H1 (cell line): ENCODE results near the gene NMT1.

Source experiments
- CBX5 ChIP-seq: fragments of 300-800, 300-1000 bp; sonication (generic); IDR thresholded peaks from 2 replicates; pipeline ENCODE4 v1.7.1; 2016; ENCODE audit warnings: antibody characterized with exemption, low read length, low read depth
- CBX8 ChIP-seq: fragments of 300-800, 300-1000 bp; sonication (generic); IDR thresholded peaks from 2 replicates; pipeline ENCODE4 v1.7.1; 2016; ENCODE audit warnings: low read depth, low read length, borderline replicate concordance
- CHD2 ChIP-seq: IDR thresholded peaks from 2 replicates; pipeline ENCODE4 v1.6.1; 2012; ENCODE audit warnings: low read length, improper control_type of control experiment
- EZH2 ChIP-seq: fragments of 200-600 bp; sonication (generic); IDR thresholded peaks from 2 replicates; pipeline ENCODE4 v1.7.1; 2012; ENCODE audit warnings: low read depth, mild to moderate bottlenecking, moderate library complexity, low read length, inconsistent platforms; ENCODE audit not compliant: severe bottlenecking
- JUND ChIP-seq: IDR thresholded peaks from 2 replicates; pipeline ENCODE4 v1.6.1; 2011; ENCODE audit warnings: mild to moderate bottlenecking, improper control_type of control experiment, low read length
- POLR2A ChIP-seq, 2 experiments: IDR thresholded peaks; 1 replicate in 1 of 2; 2 replicates in 1 of 2; pipeline ENCODE4 v1.6.1; 2011; ENCODE audit warnings: low read depth in 2 of 2, low read length in 2 of 2, mild to moderate bottlenecking in 2 of 2; ENCODE audit errors: control extremely low read depth in 1 of 2
- RAD21 ChIP-seq, 2 experiments: IDR thresholded peaks in 1 of 2; conservative IDR thresholded peaks in 1 of 2; 2 replicates each; pipeline ENCODE4 v1.6.1; 2011; ENCODE audit warnings: low read depth in 2 of 2, low read length in 2 of 2, improper control_type of control experiment in 1 of 2, inconsistent platforms in 1 of 2, mild to moderate bottlenecking in 1 of 2, moderate library complexity in 1 of 2
- TAF7 ChIP-seq: optimal IDR thresholded peaks from 2 replicates; pipeline ENCODE3; 2011; ENCODE audit warnings: low read depth, mild to moderate bottlenecking, inconsistent platforms, low read length, moderate library complexity, borderline replicate concordance
- YY1 ChIP-seq: IDR thresholded peaks from 2 replicates; pipeline ENCODE4 v1.6.1; 2011; ENCODE audit warnings: low read depth, mild to moderate bottlenecking, low read length
- TF ChIP-seq, protein P1 (sequence below): IDR thresholded peaks from 2 replicates; pipeline ENCODE4 v1.6.1; 2011; ENCODE audit warnings: low read depth, mild to moderate bottlenecking, low read length; ENCODE audit not compliant: insufficient read depth

DNA sequence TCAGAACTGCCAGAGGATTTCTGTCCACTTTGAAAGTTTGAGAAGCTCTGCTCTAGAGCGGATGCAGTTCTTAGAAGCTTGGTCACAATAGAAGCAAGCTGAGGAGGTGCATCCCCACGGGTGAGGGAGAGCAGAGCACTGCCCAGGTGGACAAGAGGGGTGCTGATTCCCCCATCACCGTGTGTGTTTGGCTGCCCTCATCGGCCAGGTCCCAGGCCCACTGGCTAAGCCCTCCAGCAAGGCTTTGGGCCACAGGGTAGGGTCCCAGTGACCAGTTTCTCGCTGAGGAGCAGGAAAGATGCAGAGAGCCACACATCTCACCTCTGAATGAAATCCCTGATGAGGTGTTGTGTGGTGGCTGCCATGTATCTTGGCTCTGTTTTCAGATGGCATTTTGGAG is 26.9 kb downstream of the NMT1 start:
- no peak for TF ChIP-seq RAD21 (IDR thresholded peaks at IDR 0.05 in 1 of 2, conservative IDR thresholded peaks at IDR 0.05 in 1 of 2; ENCODE audit: low read depth in 2 of 2, low read length in 2 of 2)
- no peak for TF ChIP-seq CHD2
- no peak for TF ChIP-seq CBX5
- TF ChIP-seq YY1: no peak
- no peak for TF ChIP-seq CBX8
- TF ChIP-seq EZH2: no peak
- no peak for TF ChIP-seq POLR2A (IDR thresholded peaks at IDR 0.05; ENCODE audit: control extremely low read depth in 1 of 2, low read depth in 2 of 2, low read length in 2 of 2)
- TF ChIP-seq, protein P1, sequence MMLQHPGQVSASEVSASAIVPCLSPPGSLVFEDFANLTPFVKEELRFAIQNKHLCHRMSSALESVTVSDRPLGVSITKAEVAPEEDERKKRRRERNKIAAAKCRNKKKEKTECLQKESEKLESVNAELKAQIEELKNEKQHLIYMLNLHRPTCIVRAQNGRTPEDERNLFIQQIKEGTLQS: no peak
- no peak for TF ChIP-seq TAF7
- TF ChIP-seq JUND: no peak
